Tibial nerve (tissue), 4 donors: ENCODE results near the gene HSD17B12. TPM values are rescaled to one million over a fixed set of nuclear protein-coding genes. Genes with fewer than 3 reads are reported as not detected.
A peak's percentile ranks its signal among the peaks of the same experiment; 100 is the strongest.

Experiments
- DNase-seq, 2 donors: peaks; one replicate each; pipeline ENCODE4 v3.0.0-alpha.2; 2019; ENCODE audit warnings: low spot score in 2 of 2
- H3K27ac ChIP-seq, 4 donors: fragments of 200-600 bp; sonication (generic) in 3 of 4; one replicate each; pipeline ENCODE4 v1.5.1; 2017 to 2019; ENCODE audit warnings: mild to moderate bottlenecking in 1 of 4
- H3K27me3 ChIP-seq, 2 donors: fragments of 200-600 bp; sonication (generic) in 1 of 2; one replicate each; pipeline versions ENCODE4 v1.5.1 to v1.6.0; 2017 to 2019
- H3K36me3 ChIP-seq, 3 donors: fragments of 200-600 bp; sonication (generic); one replicate each; pipeline ENCODE4 v1.5.1; 2018 to 2019
- H3K4me1 ChIP-seq, 4 donors: fragments of 200-600 bp; sonication (generic) in 3 of 4; one replicate each; pipeline ENCODE4 v1.5.1; 2017 to 2019
- H3K4me3 ChIP-seq, 4 donors: fragments of 200-600 bp; sonication (generic) in 3 of 4; one replicate each; pipeline ENCODE4 v1.5.1; 2017 to 2019; ENCODE audit warnings: mild to moderate bottlenecking in 1 of 4, moderate library complexity in 1 of 4
- H3K9me3 ChIP-seq, 4 donors: fragments of 200-600 bp; sonication (generic) in 3 of 4; one replicate each; pipeline ENCODE4 v1.5.1; 2017 to 2019
- EP300 ChIP-seq, 2 donors: sonication (generic); formaldehyde crosslinking; IDR thresholded peaks; one replicate each; pipeline ENCODE4 v1.6.1; 2017; ENCODE audit warnings: antibody characterized with exemption in 2 of 2, mild to moderate bottlenecking in 1 of 2
- POLR2A ChIP-seq, 2 donors: fragments of 450-650 bp; IDR thresholded peaks; one replicate each; pipeline ENCODE4 v1.6.1; 2017; ENCODE audit warnings: antibody characterized with exemption in 2 of 2, mild to moderate bottlenecking in 2 of 2, moderate library complexity in 2 of 2
- WGBS, 2 donors: methylation state at CpG; one replicate each; pipeline ENCODE4 v1.1.5; 2018; 5-methylcytosine and 5-hydroxymethylcytosine counted together
- total RNA-seq, 4 donors: library from RNA; depleted of rRNA; stranded (reverse); fragments of >200 nt; gene quantifications; one replicate each; pipeline ENCODE4 v1.1.0, GENCODE V29; 2016
- TF ChIP-seq, protein P1 (sequence below), 5 experiments: fragments of 200-600 bp in 3 of 5; fragments of 450-650 bp in 2 of 5; sonication (generic) in 3 of 5; IDR thresholded peaks; one replicate each; pipeline ENCODE4 v1.5.1; 2016 to 2019; ENCODE audit warnings: antibody characterized with exemption in 5 of 5, mild to moderate bottlenecking in 3 of 5, moderate library complexity in 2 of 5

HSD17B12 gene
- total RNA-seq, 4 donors from 2014 or later, result 54.9 to 75.9 (median 62.9) TPM

DNA sequence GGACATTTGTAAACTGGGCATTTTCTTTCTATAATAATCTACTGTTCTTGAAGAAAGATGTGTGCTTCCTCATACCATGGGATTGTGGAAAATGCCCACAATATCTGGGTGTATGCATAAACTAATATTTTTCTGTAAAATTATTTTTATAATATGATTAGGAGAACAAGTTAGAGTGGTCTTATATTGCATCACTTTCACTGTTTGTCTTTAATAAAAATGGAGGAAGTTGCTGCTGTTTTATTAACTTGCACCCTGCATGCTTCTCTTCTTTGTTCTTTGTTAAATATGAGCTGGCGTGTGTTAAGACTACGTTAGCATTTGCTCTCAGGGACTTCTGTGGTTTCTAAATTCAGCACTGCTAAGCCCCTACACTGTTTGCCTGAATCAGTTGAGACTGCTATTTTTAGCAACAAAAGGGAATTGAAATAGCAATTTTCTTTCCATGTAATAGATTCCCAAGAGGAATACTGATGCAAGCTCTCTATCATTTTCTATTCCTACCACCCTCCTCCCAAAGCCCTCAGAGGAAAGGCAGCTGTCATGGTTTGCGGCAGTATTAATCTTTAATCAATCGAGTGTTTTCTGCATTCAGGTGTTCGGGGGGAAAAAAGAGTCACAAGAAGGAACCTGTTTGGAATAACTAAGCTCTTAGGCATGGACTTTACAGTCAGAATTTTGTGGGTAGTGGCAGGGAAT, 56.1 kb downstream of the HSD17B12 start:
- H3K4me3 ChIP-seq, result no peak overlapping the region
- TF ChIP-seq, protein P1, sequence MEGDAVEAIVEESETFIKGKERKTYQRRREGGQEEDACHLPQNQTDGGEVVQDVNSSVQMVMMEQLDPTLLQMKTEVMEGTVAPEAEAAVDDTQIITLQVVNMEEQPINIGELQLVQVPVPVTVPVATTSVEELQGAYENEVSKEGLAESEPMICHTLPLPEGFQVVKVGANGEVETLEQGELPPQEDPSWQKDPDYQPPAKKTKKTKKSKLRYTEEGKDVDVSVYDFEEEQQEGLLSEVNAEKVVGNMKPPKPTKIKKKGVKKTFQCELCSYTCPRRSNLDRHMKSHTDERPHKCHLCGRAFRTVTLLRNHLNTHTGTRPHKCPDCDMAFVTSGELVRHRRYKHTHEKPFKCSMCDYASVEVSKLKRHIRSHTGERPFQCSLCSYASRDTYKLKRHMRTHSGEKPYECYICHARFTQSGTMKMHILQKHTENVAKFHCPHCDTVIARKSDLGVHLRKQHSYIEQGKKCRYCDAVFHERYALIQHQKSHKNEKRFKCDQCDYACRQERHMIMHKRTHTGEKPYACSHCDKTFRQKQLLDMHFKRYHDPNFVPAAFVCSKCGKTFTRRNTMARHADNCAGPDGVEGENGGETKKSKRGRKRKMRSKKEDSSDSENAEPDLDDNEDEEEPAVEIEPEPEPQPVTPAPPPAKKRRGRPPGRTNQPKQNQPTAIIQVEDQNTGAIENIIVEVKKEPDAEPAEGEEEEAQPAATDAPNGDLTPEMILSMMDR (IDR thresholded peaks at IDR 0.05), result no peak
- TF ChIP-seq EP300 (IDR thresholded peaks at IDR 0.05), result no peak
- TF ChIP-seq POLR2A (IDR thresholded peaks at IDR 0.05), result no peak
- H3K36me3 ChIP-seq, result peaks cover 0 to 11% (median 0%) of the 10 kb centered on the region in 3 donors
- peaks cover 0 to 26% (median 14%) of the 10 kb centered on the region in 4 donors for H3K4me1 ChIP-seq
- H3K27me3 ChIP-seq, result no peaks in the 10 kb centered on the region
- H3K27ac ChIP-seq, result peak overlapping the region in 1 of 4 donors; percentile 11
- WGBS, 2 donors, result 33% methylated on average over 5 of the region's 5 CpGs
- no peak for DNase-seq
- no peaks in the 10 kb centered on the region for H3K9me3 ChIP-seq

DNA sequence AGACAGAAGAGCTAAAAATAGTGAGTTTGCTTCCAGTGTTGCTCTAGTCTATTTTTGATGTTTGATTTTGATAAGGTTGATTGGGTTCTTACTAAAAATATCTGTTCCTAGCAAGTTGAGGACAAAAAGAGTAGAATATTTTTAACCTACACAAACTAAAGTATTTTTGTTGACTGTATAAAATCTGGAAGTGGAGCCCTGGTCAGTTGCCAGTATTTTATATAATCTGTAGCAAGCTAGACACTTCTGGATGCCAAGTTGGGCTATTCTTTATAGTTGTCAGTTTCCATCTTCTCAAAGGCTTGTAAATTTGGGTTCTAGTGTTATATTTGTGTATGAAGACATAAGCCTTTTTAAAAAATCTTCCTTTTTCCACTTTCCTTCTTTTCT, 56.7 kb downstream of the HSD17B12 start:
- no peak for DNase-seq
- Histone ChIP-seq H3K9me3 (no peaks in the 10 kb centered on the region), H3K27me3 (no peaks in the 10 kb centered on the region), H3K4me3 (no peak overlapping the region), H3K27ac (no peak overlapping the region), H3K4me1 (peaks cover 0 to 26% (median 14%) of the 10 kb centered on the region in 4 donors), H3K36me3 (peaks cover 0 to 11% (median 0%) of the 10 kb centered on the region in 3 donors)
- TF ChIP-seq EP300 (IDR thresholded peaks at IDR 0.05) (no peak), POLR2A (IDR thresholded peaks at IDR 0.05) (no peak)
- TF ChIP-seq, protein P1 (IDR thresholded peaks at IDR 0.05), result no peak

DNA sequence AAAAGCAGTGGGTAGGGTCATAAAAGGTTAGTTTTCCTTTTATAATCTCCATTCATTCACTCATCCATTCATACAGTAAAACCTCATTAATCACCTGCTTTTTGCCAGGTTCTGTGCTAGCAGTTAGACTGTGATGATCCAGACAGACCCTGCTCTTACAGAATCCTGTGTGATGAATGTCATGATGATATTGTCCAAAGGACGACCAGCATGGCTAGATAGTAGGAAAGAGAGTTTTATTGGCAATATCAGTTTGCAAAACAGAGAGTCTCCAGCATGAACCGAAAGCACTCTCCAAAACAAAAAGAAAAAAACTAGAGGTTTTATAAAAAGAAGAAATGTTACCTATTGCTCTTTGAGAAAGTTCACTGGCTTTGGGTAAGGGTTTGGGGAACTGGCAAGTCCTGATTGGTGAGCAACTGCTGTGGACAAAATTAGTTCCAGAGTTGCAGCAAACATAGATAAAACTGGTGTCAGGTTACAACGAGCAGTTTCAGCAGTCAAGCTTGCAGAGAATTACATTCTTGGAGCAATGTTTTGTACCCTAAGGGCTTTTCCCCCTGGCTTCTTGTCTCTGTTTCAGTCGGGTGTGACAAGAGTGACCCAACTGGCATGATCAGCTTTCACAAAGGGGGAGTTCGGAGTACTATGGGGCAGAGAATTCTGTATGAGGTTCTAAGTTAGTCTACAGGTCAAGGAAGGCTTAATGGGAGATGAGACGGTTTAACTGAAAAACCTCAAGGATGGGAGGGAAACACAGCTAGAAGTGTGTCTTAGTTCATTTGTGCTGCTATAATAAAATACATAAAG, 58.3 kb downstream of the HSD17B12 start:
- H3K4me3 ChIP-seq, result no peak overlapping the region
- no peaks in the 10 kb centered on the region for H3K9me3 ChIP-seq
- H3K4me1 ChIP-seq, result peaks cover 0 to 26% (median 14%) of the 10 kb centered on the region in 4 donors
- TF ChIP-seq EP300 (IDR thresholded peaks at IDR 0.05) (no peak), POLR2A (IDR thresholded peaks at IDR 0.05) (no peak)
- TF ChIP-seq, protein P1 (IDR thresholded peaks at IDR 0.05), result no peak
- no peaks in the 10 kb centered on the region for H3K27me3 ChIP-seq
- 44 to 47% methylated on average over 6 of the region's 6 CpGs for WGBS, 2 donors
- H3K27ac ChIP-seq, result no peak overlapping the region
- DNase-seq, result no peak
- H3K36me3 ChIP-seq, result peaks cover 0 to 16% (median 0%) of the 10 kb centered on the region in 3 donors

DNA sequence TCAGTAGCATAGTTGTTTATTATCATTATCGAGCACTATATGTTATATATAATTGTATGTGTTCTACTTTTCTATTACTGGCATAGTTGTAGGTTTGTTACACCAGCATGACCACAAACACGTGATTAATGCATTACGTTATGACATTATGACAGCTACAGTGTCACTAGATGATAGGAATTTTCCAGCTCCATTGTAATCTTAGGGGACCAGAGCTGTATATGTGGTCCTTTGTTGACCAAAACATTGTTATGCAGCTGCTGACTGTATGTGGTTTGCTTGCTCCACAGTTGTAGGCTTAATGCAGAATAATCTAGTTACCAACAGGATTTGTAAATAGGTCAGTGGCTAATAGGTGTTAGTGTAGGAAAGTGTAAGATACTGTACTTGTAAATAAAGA, 66.1 kb downstream of the HSD17B12 start:
- H3K27ac ChIP-seq, result no peak overlapping the region
- peaks cover 0 to 4% (median 0%) of the 10 kb centered on the region in 4 donors for H3K9me3 ChIP-seq
- 84 to 85% methylated on average over 3 of the region's 3 CpGs for WGBS, 2 donors
- TF ChIP-seq, protein P1 (IDR thresholded peaks at IDR 0.05), result no peak
- TF ChIP-seq POLR2A (IDR thresholded peaks at IDR 0.05) (no peak), EP300 (IDR thresholded peaks at IDR 0.05) (no peak)
- H3K4me1 ChIP-seq, result no peaks in the 10 kb centered on the region
- no peak overlapping the region for H3K4me3 ChIP-seq
- no peak for DNase-seq
- peaks cover 0 to 9% (median 0%) of the 10 kb centered on the region in 3 donors for H3K36me3 ChIP-seq
- H3K27me3 ChIP-seq, result no peaks in the 10 kb centered on the region
